ENCODE data around the gene CGN. TPM values are rescaled to one million over a fixed set of nuclear protein-coding genes. Genes with fewer than 3 reads are reported as not detected.

The CGN gene
- total and polyA plus RNA-seq, 2 experiments from 2014 or later: 11.8 to 37.0 TPM

- H3F3A ChIP-seq (replicated peaks; ENCODE audit: low read depth): peaks cover 37% of the 10 kb centered on the region
- peak overlapping the region; percentile 99 for H3K27ac ChIP-seq (ENCODE audit: low read depth)
- Mint-ChIP-seq H3K4me1 (peaks cover 30% of the 10 kb centered on the region), H3K27me3 (ENCODE audit: insufficient read depth, low read depth, poor library complexity) (peaks cover 5% of the 10 kb centered on the region), H3K4me3 (peak overlapping the region; percentile 85), H3K36me3 (ENCODE audit: low read depth) (peaks cover 4% of the 10 kb centered on the region), H3K9me3 (no peaks in the 10 kb centered on the region), H3K27ac (peak overlapping the region; percentile 87)
- H3K4me3 ChIP-seq: peak overlapping the region; percentile 91
- DNase-seq (ENCODE audit: low spot score): no peak
- peak overlapping the region; percentile 25; the same call in 1 of the 2 replicates for H2AFZ ChIP-seq
- H3K27me3 ChIP-seq (ENCODE audit: insufficient read depth): no peaks in the 10 kb centered on the region
- peaks cover 23% of the 10 kb centered on the region for H3K79me2 ChIP-seq (replicated peaks; ENCODE audit: insufficient read depth)
- H3K4me2 ChIP-seq: peak overlapping the region; percentile 83
- H3K9me2 ChIP-seq (ENCODE audit: insufficient read depth): no peaks in the 10 kb centered on the region
- H4K20me1 ChIP-seq (replicated peaks; ENCODE audit: insufficient read depth): peaks cover 7% of the 10 kb centered on the region; the same call in 1 of the 2 replicates
- no peak for ATAC-seq
- TF ChIP-seq CREB1 (CRISPR knock-in tag; IDR thresholded peaks at IDR 0.05; ENCODE audit: low read depth) (no peak), STAT1 (IDR thresholded peaks at IDR 0.05; ENCODE audit: unreplicated experiment) (no peak), ZNF114 (CRISPR knock-in tag; IDR thresholded peaks at IDR 0.05) (no peak), JUNB (IDR thresholded peaks at IDR 0.05; ENCODE audit: unreplicated experiment) (no peak), EZH2phosphoT487 (IDR thresholded peaks at IDR 0.05; ENCODE audit: unreplicated experiment) (no peak), ETS1 (IDR thresholded peaks at IDR 0.05) (no peak), NANOG (IDR thresholded peaks at IDR 0.05; ENCODE audit: borderline replicate concordance) (no peak), POLR2AphosphoS5 (IDR thresholded peaks at IDR 0.05; ENCODE audit: low read depth) (no peak)
- TF ChIP-seq, protein P1, sequence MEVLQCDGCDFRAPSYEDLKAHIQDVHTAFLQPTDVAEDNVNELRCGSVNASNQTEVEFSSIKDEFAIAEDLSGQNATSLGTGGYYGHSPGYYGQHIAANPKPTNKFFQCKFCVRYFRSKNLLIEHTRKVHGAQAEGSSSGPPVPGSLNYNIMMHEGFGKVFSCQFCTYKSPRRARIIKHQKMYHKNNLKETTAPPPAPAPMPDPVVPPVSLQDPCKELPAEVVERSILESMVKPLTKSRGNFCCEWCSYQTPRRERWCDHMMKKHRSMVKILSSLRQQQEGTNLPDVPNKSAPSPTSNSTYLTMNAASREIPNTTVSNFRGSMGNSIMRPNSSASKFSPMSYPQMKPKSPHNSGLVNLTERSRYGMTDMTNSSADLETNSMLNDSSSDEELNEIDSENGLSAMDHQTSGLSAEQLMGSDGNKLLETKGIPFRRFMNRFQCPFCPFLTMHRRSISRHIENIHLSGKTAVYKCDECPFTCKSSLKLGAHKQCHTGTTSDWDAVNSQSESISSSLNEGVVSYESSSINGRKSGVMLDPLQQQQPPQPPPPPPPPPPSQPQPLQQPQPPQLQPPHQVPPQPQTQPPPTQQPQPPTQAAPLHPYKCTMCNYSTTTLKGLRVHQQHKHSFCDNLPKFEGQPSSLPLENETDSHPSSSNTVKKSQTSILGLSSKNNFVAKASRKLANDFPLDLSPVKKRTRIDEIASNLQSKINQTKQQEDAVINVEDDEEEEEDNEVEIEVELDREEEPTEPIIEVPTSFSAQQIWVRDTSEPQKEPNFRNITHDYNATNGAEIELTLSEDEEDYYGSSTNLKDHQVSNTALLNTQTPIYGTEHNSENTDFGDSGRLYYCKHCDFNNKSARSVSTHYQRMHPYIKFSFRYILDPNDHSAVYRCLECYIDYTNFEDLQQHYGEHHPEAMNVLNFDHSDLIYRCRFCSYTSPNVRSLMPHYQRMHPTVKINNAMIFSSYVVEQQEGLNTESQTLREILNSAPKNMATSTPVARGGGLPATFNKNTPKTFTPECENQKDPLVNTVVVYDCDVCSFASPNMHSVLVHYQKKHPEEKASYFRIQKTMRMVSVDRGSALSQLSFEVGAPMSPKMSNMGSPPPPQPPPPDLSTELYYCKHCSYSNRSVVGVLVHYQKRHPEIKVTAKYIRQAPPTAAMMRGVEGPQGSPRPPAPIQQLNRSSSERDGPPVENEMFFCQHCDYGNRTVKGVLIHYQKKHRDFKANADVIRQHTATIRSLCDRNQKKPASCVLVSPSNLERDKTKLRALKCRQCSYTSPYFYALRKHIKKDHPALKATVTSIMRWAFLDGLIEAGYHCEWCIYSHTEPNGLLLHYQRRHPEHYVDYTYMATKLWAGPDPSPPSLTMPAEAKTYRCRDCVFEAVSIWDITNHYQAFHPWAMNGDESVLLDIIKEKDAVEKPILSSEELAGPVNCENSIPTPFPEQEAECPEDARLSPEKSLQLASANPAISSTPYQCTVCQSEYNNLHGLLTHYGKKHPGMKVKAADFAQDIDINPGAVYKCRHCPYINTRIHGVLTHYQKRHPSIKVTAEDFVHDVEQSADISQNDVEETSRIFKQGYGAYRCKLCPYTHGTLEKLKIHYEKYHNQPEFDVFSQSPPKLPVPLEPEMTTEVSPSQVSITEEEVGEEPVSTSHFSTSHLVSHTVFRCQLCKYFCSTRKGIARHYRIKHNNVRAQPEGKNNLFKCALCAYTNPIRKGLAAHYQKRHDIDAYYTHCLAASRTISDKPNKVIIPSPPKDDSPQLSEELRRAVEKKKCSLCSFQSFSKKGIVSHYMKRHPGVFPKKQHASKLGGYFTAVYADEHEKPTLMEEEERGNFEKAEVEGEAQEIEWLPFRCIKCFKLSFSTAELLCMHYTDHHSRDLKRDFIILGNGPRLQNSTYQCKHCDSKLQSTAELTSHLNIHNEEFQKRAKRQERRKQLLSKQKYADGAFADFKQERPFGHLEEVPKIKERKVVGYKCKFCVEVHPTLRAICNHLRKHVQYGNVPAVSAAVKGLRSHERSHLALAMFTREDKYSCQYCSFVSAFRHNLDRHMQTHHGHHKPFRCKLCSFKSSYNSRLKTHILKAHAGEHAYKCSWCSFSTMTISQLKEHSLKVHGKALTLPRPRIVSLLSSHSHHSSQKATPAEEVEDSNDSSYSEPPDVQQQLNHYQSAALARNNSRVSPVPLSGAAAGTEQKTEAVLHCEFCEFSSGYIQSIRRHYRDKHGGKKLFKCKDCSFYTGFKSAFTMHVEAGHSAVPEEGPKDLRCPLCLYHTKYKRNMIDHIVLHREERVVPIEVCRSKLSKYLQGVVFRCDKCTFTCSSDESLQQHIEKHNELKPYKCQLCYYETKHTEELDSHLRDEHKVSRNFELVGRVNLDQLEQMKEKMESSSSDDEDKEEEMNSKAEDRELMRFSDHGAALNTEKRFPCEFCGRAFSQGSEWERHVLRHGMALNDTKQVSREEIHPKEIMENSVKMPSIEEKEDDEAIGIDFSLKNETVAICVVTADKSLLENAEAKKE (CRISPR knock-in tag; IDR thresholded peaks at IDR 0.05): no peak
- TF ChIP-seq, protein P2, sequence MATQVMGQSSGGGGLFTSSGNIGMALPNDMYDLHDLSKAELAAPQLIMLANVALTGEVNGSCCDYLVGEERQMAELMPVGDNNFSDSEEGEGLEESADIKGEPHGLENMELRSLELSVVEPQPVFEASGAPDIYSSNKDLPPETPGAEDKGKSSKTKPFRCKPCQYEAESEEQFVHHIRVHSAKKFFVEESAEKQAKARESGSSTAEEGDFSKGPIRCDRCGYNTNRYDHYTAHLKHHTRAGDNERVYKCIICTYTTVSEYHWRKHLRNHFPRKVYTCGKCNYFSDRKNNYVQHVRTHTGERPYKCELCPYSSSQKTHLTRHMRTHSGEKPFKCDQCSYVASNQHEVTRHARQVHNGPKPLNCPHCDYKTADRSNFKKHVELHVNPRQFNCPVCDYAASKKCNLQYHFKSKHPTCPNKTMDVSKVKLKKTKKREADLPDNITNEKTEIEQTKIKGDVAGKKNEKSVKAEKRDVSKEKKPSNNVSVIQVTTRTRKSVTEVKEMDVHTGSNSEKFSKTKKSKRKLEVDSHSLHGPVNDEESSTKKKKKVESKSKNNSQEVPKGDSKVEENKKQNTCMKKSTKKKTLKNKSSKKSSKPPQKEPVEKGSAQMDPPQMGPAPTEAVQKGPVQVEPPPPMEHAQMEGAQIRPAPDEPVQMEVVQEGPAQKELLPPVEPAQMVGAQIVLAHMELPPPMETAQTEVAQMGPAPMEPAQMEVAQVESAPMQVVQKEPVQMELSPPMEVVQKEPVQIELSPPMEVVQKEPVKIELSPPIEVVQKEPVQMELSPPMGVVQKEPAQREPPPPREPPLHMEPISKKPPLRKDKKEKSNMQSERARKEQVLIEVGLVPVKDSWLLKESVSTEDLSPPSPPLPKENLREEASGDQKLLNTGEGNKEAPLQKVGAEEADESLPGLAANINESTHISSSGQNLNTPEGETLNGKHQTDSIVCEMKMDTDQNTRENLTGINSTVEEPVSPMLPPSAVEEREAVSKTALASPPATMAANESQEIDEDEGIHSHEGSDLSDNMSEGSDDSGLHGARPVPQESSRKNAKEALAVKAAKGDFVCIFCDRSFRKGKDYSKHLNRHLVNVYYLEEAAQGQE (IDR thresholded peaks at IDR 0.05; ENCODE audit: unreplicated experiment): no peak
- peaks cover 36% of the 10 kb centered on the region for H3K4me1 ChIP-seq (ENCODE audit: insufficient read depth)
- H3K36me3 ChIP-seq (ENCODE audit: insufficient read depth): no peaks in the 10 kb centered on the region
Measured at GRCh38 chr1:151510614-151510956, 602 bp upstream of the CGN start.

Data from GM23338 (cell line).